ENCODE results near the gene SLC27A4. TPM values are rescaled to one million over a fixed set of nuclear protein-coding genes. Genes with fewer than 3 reads are reported as not detected.

Gene SLC27A4
- total and polyA plus RNA-seq, 11 donors: 10.7 to 48.8 (median 23.2) TPM

DNA sequence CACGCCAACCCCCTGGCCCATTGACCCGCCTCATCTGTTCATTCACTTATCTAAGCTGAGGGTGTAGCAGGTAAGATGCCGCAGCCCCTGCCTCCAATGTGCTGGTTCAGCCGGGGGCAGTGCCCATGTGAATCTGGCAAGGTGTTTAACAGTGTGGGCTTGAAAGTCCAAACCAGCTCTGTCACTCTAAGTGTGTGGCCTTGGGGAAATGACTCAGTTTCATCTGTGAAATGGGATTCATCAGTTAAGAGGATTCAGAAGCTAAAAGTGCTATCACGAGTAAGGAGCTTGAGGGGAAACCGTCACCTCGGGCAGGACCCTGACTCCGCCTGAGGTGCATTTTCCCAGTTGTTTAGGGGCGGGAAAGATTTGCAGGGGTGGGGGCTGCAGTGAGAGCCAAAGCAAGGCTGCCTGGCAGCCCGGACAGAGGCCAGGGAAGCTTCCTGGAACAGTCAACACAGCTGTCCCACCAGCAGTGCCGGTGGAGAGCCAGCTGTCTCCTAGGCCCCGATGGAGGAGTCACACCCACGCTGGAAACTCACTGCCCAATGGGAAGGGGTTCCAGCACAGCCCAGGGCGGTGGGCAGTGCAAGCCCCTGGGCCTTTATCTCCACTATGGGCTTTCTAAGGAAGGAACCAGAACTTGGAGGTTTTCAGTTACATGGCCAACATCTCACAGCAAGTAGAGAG, 21.1 kb downstream of the SLC27A4 start:
- H3K36me3 ChIP-seq: peaks cover 0 to 22% (median 8%) of the 10 kb centered on the region in 9 donors
- no peaks in the 10 kb centered on the region for H3K27me3 ChIP-seq
- 50 to 65% (median 55%) methylated on average over 13 to 14 of the region's 14 CpGs for WGBS, 4 donors
- DNase-seq (peak in 1 of 5 donors; percentile 18), ATAC-seq (peak in 3 of 4 donors; percentile 4 to 48 (median 14))
- TF ChIP-seq, protein P1, sequence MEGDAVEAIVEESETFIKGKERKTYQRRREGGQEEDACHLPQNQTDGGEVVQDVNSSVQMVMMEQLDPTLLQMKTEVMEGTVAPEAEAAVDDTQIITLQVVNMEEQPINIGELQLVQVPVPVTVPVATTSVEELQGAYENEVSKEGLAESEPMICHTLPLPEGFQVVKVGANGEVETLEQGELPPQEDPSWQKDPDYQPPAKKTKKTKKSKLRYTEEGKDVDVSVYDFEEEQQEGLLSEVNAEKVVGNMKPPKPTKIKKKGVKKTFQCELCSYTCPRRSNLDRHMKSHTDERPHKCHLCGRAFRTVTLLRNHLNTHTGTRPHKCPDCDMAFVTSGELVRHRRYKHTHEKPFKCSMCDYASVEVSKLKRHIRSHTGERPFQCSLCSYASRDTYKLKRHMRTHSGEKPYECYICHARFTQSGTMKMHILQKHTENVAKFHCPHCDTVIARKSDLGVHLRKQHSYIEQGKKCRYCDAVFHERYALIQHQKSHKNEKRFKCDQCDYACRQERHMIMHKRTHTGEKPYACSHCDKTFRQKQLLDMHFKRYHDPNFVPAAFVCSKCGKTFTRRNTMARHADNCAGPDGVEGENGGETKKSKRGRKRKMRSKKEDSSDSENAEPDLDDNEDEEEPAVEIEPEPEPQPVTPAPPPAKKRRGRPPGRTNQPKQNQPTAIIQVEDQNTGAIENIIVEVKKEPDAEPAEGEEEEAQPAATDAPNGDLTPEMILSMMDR (IDR thresholded peaks at IDR 0.05): no peak
- TF ChIP-seq POLR2A (IDR thresholded peaks at IDR 0.05): no peak
- peaks cover 0 to 29% (median 22%) of the 10 kb centered on the region in 12 donors for H3K4me1 ChIP-seq
- H3K27ac ChIP-seq: peak overlapping the region; percentile 1 to 75 (median 58)
- intact Hi-C loops (cut with DNase I): loop anchor here in 5 of 10 donors (2.0 to 10.0 kb wide), 5 partner anchors 51 to 263 kb away; partner anchors contain the start of gene GLE1 (in 1 of the 5)
- no peaks in the 10 kb centered on the region for H3K9me3 ChIP-seq
- peak overlapping the region in 11 of 12 donors; percentile 18 to 65 (median 50) for H3K4me3 ChIP-seq

DNA sequence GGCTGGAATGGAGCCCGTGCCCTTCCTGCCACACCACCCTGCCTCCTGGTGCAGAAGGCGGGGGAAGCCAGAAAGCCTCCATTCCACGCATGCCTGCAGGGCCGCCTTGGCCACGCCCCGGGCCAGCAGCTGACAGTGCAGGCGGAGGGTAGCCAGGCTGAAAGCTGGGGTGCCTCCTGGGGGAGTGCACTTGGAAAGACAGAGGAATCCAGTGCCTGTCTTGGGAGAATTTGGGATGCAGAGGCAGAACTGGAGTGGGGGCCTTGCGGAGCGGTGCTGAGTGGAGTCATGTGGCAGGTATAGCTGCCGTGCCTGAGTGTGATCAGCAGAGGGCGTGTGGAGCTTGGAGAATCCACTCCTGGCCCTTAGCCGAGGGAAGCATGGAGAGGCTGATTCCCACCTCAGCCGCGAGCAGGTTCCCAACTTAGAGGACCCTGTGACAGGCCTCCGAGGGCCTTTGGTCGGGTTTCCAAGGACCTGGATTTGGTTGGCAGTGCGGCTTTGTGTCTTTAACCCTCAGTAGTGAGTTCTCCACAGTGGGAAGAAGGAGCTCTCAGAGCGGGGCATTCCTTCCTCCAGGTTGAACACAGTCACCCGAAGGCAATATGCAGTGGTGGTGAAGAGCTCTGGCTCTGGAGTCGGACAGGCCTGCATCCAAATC, 21.8 kb downstream of the SLC27A4 start:
- WGBS, 4 donors: 7 to 10% (median 9%) methylated on average over 16 to 20 of the region's 20 CpGs
- Histone ChIP-seq H3K27ac (peak overlapping the region; percentile 1 to 75 (median 58)), H3K4me3 (peak overlapping the region in 11 of 12 donors; percentile 18 to 65 (median 50)), H3K27me3 (no peaks in the 10 kb centered on the region), H3K9me3 (no peaks in the 10 kb centered on the region), H3K36me3 (peaks cover 0 to 19% (median 5%) of the 10 kb centered on the region in 9 donors), H3K4me1 (peaks cover 0 to 29% (median 22%) of the 10 kb centered on the region in 12 donors)
- intact Hi-C loops (cut with DNase I): loop anchor here in 9 of 10 donors (1.0 to 10.0 kb wide), 8 partner anchors 49 to 263 kb away; partner anchors contain the start of gene GLE1 (in 1 of the 9)
- peak; percentile 81 to 93 (median 90) for ATAC-seq
- DNase-seq: peak; percentile 83 to 89 (median 85)
- TF ChIP-seq, protein P1 (IDR thresholded peaks at IDR 0.05): peak; percentile 86 to 98 (median 90)
- TF ChIP-seq POLR2A (IDR thresholded peaks at IDR 0.05): peak in 1 of 2 donors; percentile 29

DNA sequence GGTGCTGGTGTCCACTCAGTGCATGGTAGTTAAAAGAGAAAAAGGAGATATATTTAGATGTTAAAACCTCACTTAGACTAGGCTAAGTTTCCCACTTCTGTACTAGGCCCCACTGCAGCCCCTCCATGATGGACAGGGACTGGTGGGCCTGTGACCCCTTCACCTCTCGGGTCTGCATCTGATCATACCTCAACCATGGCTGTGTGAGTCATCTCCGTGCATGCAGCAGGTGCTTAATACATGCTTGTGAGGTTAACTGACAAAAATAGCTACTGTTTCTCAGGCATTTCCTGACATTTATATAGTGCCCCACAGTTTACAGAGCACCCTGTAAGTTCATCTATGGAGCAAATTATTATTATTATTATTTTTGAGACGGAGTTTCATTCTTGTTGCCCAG, 22.4 kb downstream of the SLC27A4 start:
- 76 to 83% (median 77%) methylated on average over 3 of the region's 3 CpGs for WGBS, 4 donors
- no peaks in the 10 kb centered on the region for H3K27me3 ChIP-seq
- no peak for TF ChIP-seq POLR2A (IDR thresholded peaks at IDR 0.05)
- TF ChIP-seq, protein P1 (IDR thresholded peaks at IDR 0.05): no peak
- DNase-seq: no peak
- intact Hi-C loops (cut with DNase I): loop anchor here in 8 of 10 donors (1.0 to 10.0 kb wide), 7 partner anchors 48 to 262 kb away; partner anchors contain the start of gene GLE1 (in 1 of the 8)
- H3K4me3 ChIP-seq: no peak overlapping the region
- peaks cover 0 to 14% (median 0%) of the 10 kb centered on the region in 9 donors for H3K36me3 ChIP-seq
- ATAC-seq: no peak
- peak overlapping the region in 3 of 12 donors; percentile 63 to 69 (median 64) for H3K27ac ChIP-seq
- no peaks in the 10 kb centered on the region for H3K9me3 ChIP-seq
- peaks cover 0 to 29% (median 22%) of the 10 kb centered on the region in 12 donors for H3K4me1 ChIP-seq

Measured in heart left ventricle (tissue), 16 donors.